Kidney tubule cell (primary cell): Measurements from ENCODE around the gene EXOC3L2.
"Not testable (repeated sequence)": the region's sequence is repeated elsewhere in the genome, so short reads cannot be mapped to it uniquely, and the experiment has no call there.

Source experiments
- DNase-seq: peaks from one replicate; pipeline ENCODE4 v3.0.0-alpha.2; 2018; ENCODE audit warnings: low spot score

EXOC3L2 gene

GRCh38 chr19:45245334-45245787 lies at the start of gene EXOC3L2:
TSS of gene EXOC3L2 (minus strand) at chr19:45245407. CDS start at chr19:45239045, 6,362 bp downstream.
- no peak for DNase-seq

GRCh38 chr19:45294291-45295029 lies 49.3 kb upstream of the EXOC3L2 start:
- DNase-seq: no peak

GRCh38 chr19:45293682-45294081 lies 48.5 kb upstream of the EXOC3L2 start:
- peak; percentile 22 for DNase-seq

GRCh38 chr19:45291834-45292233 lies 46.6 kb upstream of the EXOC3L2 start:
- no peak for DNase-seq

GRCh38 chr19:45290381-45290931 lies 45.2 kb upstream of the EXOC3L2 start:
- no peak for DNase-seq

GRCh38 chr19:45283443-45284033 lies 38.3 kb upstream of the EXOC3L2 start:
- DNase-seq: no peak

GRCh38 chr19:45280471-45280961 lies 35.3 kb upstream of the EXOC3L2 start:
- no peak for DNase-seq

GRCh38 chr19:45279587-45280192 lies 34.5 kb upstream of the EXOC3L2 start:
- no peak for DNase-seq

GRCh38 chr19:45278087-45278486 lies 32.9 kb upstream of the EXOC3L2 start:
- no peak for DNase-seq

GRCh38 chr19:45276284-45276687 lies 31.1 kb upstream of the EXOC3L2 start:
- no peak for DNase-seq

- no peak for DNase-seq
Observed at GRCh38 chr19:45275370-45275971, 30.3 kb upstream of the EXOC3L2 start.

GRCh38 chr19:45273521-45273855 lies 28.3 kb upstream of the EXOC3L2 start:
- no peak for DNase-seq

GRCh38 chr19:45271735-45272108 lies 26.5 kb upstream of the EXOC3L2 start:
- DNase-seq: no peak

- DNase-seq: no peak
Observed at GRCh38 chr19:45271098-45271734, 26.0 kb upstream of the EXOC3L2 start.

GRCh38 chr19:45269939-45270338 lies 24.7 kb upstream of the EXOC3L2 start:
- DNase-seq: not testable (repeated sequence)

GRCh38 chr19:45267296-45267695 lies 22.1 kb upstream of the EXOC3L2 start:
- DNase-seq: no peak

- no peak for DNase-seq
Observed at GRCh38 chr19:45265375-45265774, 20.2 kb upstream of the EXOC3L2 start.

- no peak for DNase-seq
Observed at GRCh38 chr19:45264781-45265317, 19.6 kb upstream of the EXOC3L2 start.

- no peak for DNase-seq
Observed at GRCh38 chr19:45263013-45263412, 17.8 kb upstream of the EXOC3L2 start.

GRCh38 chr19:45262570-45262969 lies 17.4 kb upstream of the EXOC3L2 start:
- no peak for DNase-seq

- DNase-seq: no peak
Observed at GRCh38 chr19:45258862-45259261, 13.7 kb upstream of the EXOC3L2 start.

- no peak for DNase-seq
Observed at GRCh38 chr19:45256836-45257235, 11.6 kb upstream of the EXOC3L2 start.
